ENCODE results near the gene RABGAP1.
"Not testable (repeated sequence)": the region's sequence is repeated elsewhere in the genome, so short reads cannot be mapped to it uniquely, and the experiment has no call there.

DNA sequence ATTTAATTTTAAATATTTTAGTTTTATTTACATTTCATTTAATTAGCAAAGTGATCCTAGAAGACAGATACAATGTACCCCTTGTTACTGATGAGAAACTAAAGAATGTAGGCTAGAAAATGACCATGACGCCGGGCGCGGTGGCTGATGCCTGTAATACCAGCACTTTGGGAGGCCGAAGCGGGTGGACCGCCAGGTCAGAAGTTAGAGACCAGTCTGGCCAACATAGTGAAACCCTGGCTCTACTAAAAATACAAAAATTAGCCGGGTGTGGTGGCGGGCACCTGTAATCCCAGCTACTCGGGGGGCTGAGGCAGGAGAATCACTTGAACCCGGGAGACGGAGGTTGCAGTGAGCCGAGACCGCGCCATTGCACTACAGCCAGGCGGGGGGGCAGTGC lies 34.7 kb upstream of the RABGAP1 start:
- TF ChIP-seq POLR2AphosphoS5 (IDR thresholded peaks at IDR 0.05; ENCODE audit: borderline replicate concordance, low read depth, low read length); EZH2 (IDR thresholded peaks at IDR 0.05); FOXP2 (optimal IDR thresholded peaks at IDR 0.05; ENCODE audit: control extremely low read depth, extremely low read length, insufficient read depth): not testable (repeated sequence)
